HG03565 (cell line): ENCODE data around the gene PCBP4.

Experiments
- ATAC-seq: cut with Tn5 transposase; IDR thresholded peaks from one replicate; pipeline ENCODE4 v1.9.1; 2021; ENCODE audit warnings: mild to moderate bottlenecking, moderate library complexity; ENCODE audit not compliant: unreplicated experiment

Gene PCBP4

DNA sequence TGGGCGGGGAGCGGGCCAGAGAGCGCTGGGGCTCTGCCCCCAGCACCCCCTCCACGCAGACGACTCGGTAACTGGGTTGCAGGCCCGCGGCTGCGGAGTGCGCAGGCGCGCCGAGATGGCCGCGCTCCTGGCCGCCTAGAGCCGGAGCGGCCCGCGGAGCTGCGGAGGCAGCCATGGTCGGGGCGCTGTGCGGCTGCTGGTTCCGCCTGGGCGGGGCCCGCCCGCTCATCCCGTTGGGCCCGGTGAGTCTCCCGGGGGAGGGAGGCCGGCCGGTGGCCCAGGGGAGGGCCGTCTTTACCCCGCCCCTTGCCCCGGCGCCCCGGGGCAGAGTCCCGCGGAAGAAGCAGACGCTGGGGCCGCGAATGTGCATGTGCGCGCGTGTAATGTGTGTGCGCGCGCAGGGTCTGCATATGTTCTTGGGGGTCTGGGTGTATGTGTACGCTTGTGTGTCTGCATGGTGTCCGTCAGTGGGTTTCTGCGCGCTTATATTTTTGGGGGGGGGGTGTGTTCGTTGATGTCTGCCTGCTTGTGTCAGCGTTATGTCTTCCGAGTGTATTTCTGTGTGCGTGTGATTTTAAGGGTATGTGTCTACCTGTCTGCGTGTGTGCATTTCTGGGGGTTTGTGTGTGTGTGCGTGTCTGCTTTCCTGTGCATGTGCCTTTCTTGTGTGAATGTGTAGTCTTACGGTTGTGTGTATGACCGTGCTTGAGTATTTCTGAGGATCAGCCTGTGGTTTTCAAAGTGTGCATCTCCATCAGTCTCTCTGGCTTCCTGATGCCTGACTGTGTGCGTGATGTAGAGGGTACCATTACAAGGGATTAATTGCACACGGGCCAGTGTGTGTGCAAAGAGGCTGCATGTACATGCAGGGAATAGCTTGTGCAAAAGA is 8.0 kb upstream of the PCBP4 start, which contains the start of gene ABHD14A:
Gene ABHD14A, plus strand, starts transcription at position 102 of the 889 bp plus-strand sequence. Its CDS starts 72 bp downstream, at position 174.
- peak; percentile 43 for ATAC-seq

GRCh38 chr3:51974277-51974962 is 7.2 kb upstream of the PCBP4 start:
- no peak for ATAC-seq

DNA sequence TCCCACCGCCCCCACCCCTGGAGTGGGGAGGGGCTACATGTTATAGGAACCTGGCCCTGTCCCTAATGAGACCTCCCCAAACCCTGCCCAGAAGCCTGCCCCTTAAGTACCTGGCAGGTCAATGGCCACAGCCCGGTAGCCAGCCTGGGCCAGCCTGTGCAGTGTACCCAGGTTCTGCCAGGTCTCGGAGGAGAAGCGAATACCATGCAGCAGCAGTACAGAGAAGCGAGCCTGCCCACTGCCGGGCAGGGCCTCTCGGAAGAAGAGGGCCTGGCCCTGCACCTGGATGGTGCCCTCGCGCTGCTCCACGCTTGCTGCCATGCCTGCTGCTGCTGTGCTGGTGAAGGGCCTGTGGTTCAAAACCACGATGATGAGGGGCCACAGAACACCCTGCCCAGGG is 4.1 kb upstream of the PCBP4 start:
- no peak for ATAC-seq

DNA sequence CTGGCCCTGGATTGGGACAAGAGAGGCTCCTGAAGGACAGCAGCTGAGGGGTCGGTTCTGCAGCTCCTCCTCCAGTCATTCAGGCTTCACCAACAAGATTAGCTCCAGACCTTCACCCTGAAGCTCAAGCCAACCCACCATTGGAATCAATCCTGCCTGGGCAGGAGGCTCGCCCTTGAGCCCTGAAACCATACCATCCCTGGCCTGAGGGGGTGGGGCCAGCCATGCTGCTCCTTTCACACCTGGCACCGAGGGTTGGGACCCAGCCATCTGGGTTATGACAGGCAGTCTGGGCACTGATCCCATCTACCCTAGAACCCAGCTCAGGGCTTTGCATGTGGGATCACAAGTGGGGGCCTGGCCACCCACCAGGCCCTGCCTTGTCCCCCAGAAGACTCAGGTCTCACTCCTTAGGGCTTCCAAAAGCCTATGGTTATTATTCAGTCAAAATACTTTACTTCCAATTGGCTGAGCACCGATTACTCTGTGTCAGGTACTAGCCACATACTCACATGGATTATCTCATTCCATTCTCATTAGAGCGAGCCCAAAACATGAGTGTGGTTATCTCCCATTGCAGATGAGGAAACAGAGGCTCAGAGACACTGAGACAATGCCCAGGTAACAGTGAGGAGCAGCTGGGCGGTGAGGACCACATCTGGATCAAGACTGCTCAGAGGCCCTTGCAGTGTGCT is 3.5 kb upstream of the PCBP4 start:
- ATAC-seq: no peak

- ATAC-seq: no peak
Measured at GRCh38 chr3:51969841-51970240, 2.6 kb upstream of the PCBP4 start.

GRCh38 chr3:51968883-51969678 is 1.8 kb upstream of the PCBP4 start:
- no peak for ATAC-seq

DNA sequence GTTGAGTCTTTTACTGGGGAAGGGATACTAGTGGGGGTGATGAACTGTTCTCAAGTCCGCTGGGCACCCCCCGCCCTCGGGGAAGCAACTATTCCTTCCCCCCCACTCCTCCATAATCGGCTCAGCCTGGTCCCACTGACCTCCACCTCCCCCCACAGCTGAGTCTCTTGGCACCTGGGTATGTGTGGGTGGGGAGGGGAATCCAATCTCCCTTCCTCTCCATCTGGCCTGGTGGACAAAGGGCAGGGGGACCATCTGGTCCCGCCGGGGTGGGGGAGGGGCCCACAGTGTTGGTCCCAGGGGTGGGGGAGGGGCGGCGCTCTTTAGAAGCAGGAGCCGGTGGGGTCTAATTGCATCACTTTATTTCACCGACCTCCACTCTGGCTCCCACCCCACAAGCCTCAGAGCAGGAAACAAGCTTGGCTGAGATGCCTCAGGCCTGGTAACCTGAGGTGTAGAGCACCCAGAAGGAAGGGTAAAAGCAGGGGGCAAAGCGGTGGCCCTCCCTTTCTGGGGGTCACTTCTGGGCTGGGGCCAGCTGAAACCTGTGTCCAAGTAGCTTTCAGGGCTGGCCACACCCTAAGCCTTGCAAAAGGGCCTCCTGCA is 1.0 kb upstream of the PCBP4 start:
- no peak for ATAC-seq

DNA sequence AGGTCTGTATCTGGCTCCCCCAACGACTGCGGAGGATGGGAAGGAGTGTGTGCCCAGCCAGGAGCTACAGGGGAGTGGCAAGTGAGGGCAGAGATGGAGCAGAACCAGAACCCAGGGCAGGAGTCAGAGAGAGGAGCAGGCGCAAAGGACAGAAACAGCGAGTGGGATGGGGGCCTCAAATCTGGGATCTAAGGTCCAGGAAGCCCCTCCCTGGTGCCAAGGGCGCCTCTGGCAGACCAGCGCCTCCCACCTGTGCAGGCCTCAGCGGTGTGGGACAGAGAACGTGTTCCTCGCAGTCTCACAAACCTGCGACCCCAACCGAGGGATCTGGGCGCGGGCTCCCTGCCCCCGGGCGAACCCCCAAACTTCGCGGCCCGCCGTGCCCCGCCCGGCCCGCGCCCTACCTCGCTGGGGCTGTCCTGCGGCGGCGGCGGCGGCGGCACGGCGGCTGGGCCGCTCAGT is 301 bp downstream of the PCBP4 start:
- no peak for ATAC-seq

DNA sequence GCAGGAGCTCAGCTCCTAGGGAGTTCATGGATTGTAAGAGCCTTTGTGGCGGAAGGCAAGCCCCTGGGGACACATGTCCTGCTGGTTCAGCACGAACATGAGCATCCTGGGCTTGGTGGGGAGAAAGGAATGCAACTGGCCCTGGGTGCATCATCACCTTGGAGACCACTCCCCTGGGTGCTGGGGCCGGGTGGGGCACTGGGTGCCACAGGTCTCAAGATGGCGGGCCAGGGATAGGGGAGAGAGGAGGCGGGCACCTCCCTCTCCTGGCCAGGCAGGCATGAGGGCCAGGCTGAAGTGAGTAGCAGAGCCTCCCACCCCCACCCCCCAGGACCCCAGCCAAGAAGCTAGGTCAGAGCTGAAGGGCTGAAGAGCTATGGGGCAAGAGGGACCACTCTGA is 768 bp downstream of the PCBP4 start:
- no peak for ATAC-seq

DNA sequence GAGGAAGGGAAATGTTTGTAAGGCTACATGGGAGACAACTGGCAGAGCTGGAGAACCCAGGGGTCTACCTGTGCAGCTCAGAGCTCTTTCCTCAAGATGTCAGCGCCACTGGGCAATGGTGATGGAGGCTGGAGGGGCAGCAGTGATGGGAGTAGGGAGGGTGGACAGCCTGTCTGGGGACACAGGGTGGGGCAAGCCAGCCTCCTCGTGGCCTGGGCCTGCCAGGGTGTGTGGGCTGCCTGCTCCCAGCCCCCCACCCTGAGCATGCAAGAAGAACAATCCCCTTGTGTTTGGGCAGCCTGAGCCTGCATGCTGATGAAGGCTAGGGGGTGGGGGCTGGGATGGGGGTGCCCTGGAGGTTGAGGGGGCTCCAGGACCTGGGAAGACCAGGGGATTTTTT is 1.2 kb downstream of the PCBP4 start:
- no peak for ATAC-seq

DNA sequence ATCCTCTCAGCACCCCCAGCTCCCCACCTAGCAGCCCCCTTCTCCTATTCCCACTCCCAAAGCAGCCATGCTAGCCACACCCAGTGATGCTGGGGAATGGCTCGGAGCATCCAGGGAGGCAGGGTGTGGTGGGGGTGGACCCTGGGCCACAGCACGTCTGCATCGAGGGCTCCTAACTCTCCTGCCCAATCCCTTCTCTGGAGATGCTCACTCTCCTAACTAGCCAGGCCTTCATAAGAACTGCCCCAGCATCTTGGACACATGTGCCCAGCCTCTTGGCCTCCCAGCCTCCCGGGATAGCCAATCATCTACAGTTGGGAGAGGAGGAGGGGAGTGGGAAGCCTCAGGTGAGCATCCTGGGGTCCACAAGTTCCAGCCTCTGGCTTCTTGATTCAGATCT is 2.7 kb downstream of the PCBP4 start:
- ATAC-seq: no peak

DNA sequence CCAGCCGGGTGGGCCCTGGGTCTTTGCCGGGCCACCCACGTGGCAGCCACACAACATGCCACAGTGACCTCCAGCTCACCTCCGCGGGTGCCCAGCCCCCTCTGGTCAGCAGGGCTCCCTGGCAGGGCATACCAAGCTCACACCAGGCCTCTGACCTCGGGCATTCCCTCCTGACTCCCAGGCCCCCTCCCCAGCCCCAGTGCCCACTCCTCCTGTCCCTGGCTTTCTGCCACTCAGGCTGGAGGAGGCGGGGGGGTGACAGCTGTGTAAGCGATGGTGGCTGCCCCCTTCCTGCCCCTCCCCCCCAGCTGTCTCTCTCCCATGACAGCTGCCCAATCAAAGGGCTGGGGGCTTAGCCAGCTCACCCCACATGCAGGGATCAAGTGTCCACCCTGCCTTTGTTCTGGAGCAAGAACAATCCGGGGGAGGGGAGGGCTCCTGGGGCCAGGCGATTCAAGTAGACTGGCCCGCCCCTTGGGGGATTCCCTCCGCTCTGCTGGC is 3.3 kb downstream of the PCBP4 start:
- ATAC-seq: no peak

DNA sequence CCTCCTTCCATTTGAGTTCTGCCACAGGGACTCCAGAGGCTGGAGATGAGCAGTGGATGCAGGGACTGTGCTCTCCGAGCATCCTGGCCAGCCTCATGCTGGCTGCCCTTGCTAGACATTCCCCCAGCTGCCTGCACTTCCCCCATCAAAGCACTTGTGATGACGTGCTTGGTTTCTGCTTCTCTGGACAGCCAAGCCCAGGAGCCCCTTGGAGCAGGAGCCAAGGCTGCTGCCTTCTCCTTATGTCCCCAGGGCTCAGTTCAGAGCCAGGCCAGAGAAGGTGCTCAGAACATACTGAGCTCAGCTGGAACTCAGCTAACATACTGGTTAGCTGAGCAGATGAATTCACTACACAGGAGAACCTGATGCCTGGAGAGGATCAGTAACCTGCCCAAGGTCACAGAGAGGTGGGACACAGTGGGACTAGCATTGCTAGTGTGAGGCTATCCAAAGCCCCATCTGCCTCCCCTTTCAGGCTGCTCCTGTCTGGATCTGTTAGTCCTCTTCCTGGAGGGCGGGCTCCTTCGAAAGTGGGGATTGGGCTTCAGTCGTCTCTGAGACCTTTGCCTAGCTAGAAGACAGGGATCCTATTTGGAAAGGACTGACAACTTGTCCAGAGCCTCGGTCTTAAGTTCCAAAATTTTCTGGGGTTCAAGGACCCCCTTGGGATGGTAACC is 4.3 kb downstream of the PCBP4 start:
- ATAC-seq: no peak

DNA sequence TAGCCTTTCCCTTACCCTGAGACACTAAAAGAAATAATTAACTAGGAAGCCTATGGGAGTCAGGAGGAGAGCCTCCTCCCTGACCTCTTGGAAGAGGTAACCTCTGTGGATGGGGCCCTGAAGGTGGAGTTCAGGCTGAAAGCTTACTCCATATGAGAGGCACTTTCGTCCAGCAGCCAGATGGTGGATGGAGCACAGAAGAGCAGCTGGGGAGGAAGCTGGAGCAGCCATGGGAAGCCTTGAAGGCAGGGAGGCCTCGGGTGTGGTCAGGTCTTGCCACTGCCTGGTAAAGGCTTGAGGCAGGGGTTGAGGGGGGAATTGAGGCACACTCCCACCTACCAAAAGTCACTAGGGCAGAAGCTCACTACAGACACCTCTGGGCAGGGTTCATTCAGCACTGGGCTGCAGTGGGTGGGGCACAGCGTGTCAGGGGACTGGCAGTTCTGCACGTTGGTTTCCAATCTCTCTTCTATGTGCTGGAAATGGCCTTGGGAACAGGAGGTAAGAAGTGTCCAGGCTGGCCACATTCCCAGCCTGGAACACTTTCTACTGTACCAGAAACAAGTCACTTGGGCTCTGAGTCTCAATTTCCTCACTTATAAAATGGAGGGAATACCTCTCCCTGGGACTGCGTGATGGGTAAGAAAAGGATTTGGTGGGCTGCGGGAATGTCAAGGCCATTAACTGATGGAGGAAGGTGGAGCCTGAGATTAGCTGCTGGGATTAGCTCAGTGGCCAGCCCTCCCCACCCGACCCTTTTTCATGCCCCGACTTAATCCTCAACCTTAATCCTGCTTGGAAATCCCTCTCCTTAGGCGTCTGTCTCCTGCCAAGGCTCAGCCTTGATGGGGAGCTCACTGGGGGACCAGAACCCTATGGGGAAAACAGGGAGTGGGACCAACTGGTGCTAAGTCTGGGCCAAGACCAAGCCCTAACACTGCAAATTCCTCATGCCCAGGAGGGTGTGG is 5.4 kb downstream of the PCBP4 start:
- no peak for ATAC-seq

DNA sequence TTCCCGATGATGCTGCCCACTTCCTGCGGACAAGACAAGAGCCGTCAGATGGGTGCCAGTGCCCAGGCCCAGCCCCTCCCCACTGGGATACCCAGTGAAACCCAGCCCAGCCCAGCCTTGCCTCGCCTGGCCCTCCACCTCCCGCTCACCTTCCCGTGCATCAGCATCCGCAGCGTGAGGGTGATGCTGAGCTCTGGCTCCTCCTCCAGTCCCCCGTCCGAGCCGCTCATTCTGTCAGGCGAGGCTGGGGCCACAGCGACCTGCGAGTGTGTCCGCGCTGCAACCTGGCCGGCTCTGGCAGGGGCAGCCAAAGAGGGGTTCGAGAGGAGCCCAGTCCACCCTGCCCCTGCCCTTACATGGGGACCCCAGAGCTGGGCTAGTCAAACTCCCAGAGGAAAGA is 6.2 kb downstream of the PCBP4 start:
- no peak for ATAC-seq

GRCh38 chr3:51960386-51960785 is 6.9 kb downstream of the PCBP4 start:
- no peak for ATAC-seq

GRCh38 chr3:51959651-51960050 is 7.6 kb downstream of the PCBP4 start:
- no peak for ATAC-seq
